Hematopoietic multipotent progenitor cell treated with erythropoietin and hydrocortisone succinate and interleukin-3 and kit ligand, for 8 days (in vitro differentiated cells): ENCODE measurements around the gene IYD.

ENCODE experiments used
- DNase-seq: peaks from one replicate; pipeline ENCODE4 v3.0.0-alpha.2; 2015

Gene IYD

GRCh38 chr6:150368762-150369161, at the start of gene IYD:
IYD (plus strand) TSS chr6:150369012; CDS start chr6:150369032, 20 bp downstream.
- no peak for DNase-seq

GRCh38 chr6:150319924-150320323, 48.9 kb upstream of the IYD start:
- no peak for DNase-seq

- no peak for DNase-seq
These were observed 48.4 kb upstream of the IYD start for GRCh38 chr6:150320442-150320841.

GRCh38 chr6:150322466-150322871, 46.3 kb upstream of the IYD start:
- no peak for DNase-seq

GRCh38 chr6:150323205-150323604, 45.6 kb upstream of the IYD start:
- DNase-seq, result no peak

GRCh38 chr6:150324044-150324443, 44.8 kb upstream of the IYD start:
- no peak for DNase-seq

GRCh38 chr6:150325066-150325772, 43.6 kb upstream of the IYD start:
- no peak for DNase-seq

- no peak for DNase-seq
These were observed 41.6 kb upstream of the IYD start for GRCh38 chr6:150327117-150327774.

GRCh38 chr6:150328744-150329405, 39.9 kb upstream of the IYD start:
- DNase-seq, result no peak

GRCh38 chr6:150331344-150331743, 37.5 kb upstream of the IYD start:
- DNase-seq, result no peak

GRCh38 chr6:150332939-150333584, 35.8 kb upstream of the IYD start:
- no peak for DNase-seq

GRCh38 chr6:150333585-150333941, 35.2 kb upstream of the IYD start:
- DNase-seq, result no peak

- peak; percentile 64 for DNase-seq
These were observed 33.7 kb upstream of the IYD start for GRCh38 chr6:150334790-150335783.

GRCh38 chr6:150336299-150336698, 32.5 kb upstream of the IYD start:
- DNase-seq, result no peak

GRCh38 chr6:150336708-150337107, 32.1 kb upstream of the IYD start:
- DNase-seq, result no peak

- no peak for DNase-seq
These were observed 26.7 kb upstream of the IYD start for GRCh38 chr6:150342126-150342525.

- no peak for DNase-seq
These were observed 25.4 kb upstream of the IYD start for GRCh38 chr6:150343434-150343833.

- no peak for DNase-seq
These were observed 23.0 kb upstream of the IYD start for GRCh38 chr6:150345781-150346180.

GRCh38 chr6:150346346-150346745, 22.5 kb upstream of the IYD start:
- DNase-seq, result no peak

GRCh38 chr6:150347845-150348244, 21.0 kb upstream of the IYD start:
- DNase-seq, result no peak

- no peak for DNase-seq
These were observed 19.3 kb upstream of the IYD start for GRCh38 chr6:150349546-150349945.
